ENCODE data around the gene ADM2.

The ADM2 gene

GRCh38 chr22:50463188-50463900, 18.0 kb upstream of the ADM2 start:
- no peak overlapping the region for H3K4me3 ChIP-seq (replicated peaks; ENCODE audit: low read depth, low read length)
- no peak for TF ChIP-seq CTCF (IDR thresholded peaks at IDR 0.05; ENCODE audit: low read depth, low read length, missing control alignments)
- no peak for DNase-seq (ENCODE audit: extremely low read depth, low read depth)

- TF ChIP-seq CTCF (IDR thresholded peaks at IDR 0.05; ENCODE audit: low read depth, low read length, missing control alignments), result no peak
These were observed 16.9 kb upstream of the ADM2 start for GRCh38 chr22:50464451-50464850.

DNA sequence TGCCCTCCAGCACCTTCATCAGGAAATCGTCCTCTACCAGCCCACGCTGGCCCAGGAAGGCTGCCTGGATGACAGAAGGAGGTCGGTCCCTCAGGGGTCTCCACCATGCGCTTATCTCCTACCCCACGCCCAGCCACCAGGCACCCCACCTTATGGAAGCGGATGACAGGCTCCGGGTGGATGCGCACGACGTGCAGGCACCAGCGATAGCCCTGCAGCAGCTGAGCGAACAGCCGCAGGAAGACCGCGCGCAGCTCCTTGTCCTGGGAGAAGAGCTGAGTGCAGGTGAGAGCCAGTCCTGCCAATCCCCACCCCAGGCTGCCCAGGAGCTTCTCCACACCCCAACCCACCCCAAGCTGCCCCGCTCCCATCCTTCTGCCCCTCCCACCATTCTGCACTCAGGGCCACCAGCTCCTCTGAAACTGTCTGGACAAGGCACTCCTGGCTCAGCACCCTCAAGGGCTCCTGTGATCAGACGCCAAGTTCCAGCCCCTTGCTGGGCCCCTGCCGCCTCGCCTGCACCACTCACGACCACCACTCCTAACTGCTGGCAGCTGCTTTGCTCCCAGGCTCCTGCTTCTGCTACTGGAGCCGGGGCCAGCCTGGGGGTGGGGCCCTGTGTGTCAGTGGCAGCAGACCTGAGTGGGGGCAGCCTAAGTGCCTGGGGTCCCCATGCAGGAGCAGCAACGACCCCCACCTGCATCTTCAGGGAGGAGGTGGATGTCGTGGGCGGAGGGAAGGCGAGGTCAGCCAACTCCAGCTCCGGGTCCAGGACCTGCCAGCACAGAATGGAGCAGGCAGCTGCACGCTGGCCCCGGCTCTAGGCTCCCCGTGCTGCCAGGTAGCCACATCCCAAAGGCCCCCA, 16.0 kb upstream of the ADM2 start:
- DNase-seq (ENCODE audit: extremely low read depth, low read depth), result no peak
- H3K4me3 ChIP-seq (replicated peaks; ENCODE audit: low read depth, low read length), result no peak overlapping the region
- no peak for TF ChIP-seq CTCF (IDR thresholded peaks at IDR 0.05; ENCODE audit: low read depth, low read length, missing control alignments)

More at GRCh38 chr22:50464451-50464850, 16.9 kb upstream of the ADM2 start:
- DNase-seq (ENCODE audit: extremely low read depth, low read depth), result no peak
- no peak overlapping the region for H3K4me3 ChIP-seq (replicated peaks; ENCODE audit: low read depth, low read length)

- no peak for TF ChIP-seq CTCF (IDR thresholded peaks at IDR 0.05; ENCODE audit: low read depth, low read length, missing control alignments)
- no peak for DNase-seq (ENCODE audit: extremely low read depth, low read depth)
- H3K4me3 ChIP-seq (replicated peaks; ENCODE audit: low read depth, low read length), result no peak overlapping the region
These were observed 14.0 kb upstream of the ADM2 start for GRCh38 chr22:50467341-50467740.

GRCh38 chr22:50467773-50468440, 13.4 kb upstream of the ADM2 start:
- TF ChIP-seq CTCF (IDR thresholded peaks at IDR 0.05; ENCODE audit: low read depth, low read length, missing control alignments), result no peak
- H3K4me3 ChIP-seq (replicated peaks; ENCODE audit: low read depth, low read length), result no peak overlapping the region
- no peak for DNase-seq (ENCODE audit: extremely low read depth, low read depth)

- H3K4me3 ChIP-seq (replicated peaks; ENCODE audit: low read depth, low read length), result no peak overlapping the region
- DNase-seq (ENCODE audit: extremely low read depth, low read depth), result no peak
- no peak for TF ChIP-seq CTCF (IDR thresholded peaks at IDR 0.05; ENCODE audit: low read depth, low read length, missing control alignments)
These were observed 12.7 kb upstream of the ADM2 start for GRCh38 chr22:50468626-50469025.
